PC-9 (cell line): ENCODE results near the gene DHX8. TPM values are rescaled to one million over a fixed set of nuclear protein-coding genes. Genes with fewer than 3 reads are reported as not detected.
"Not testable (repeated sequence)": the region's sequence is repeated elsewhere in the genome, so short reads cannot be mapped to it uniquely, and the experiment has no call there.

Experiments used
- BruUV-seq: library from RNA; stranded (reverse); fragments of 400-500 nt; replicated peaks from 2 replicates; lab custom pipeline; 2021; lab: Mats Ljungman, UMichigan
- CTCF ChIA-PET: fragments of 300-600 bp; sonication (Branson Sonifier 250); formaldehyde crosslinking; loops from one replicate; lab custom pipeline; 2022; ENCODE audit warnings: antibody characterized with exemption; lab: Charles Lee
- POLR2A ChIA-PET: fragments of 300-600 bp; sonication (Branson Sonifier 250); formaldehyde crosslinking; loops from one replicate; lab custom pipeline; 2022; ENCODE audit warnings: antibody characterized with exemption; ENCODE audit not compliant: unreplicated experiment; lab: Charles Lee
- DNase-seq, 2 experiments: peaks; one replicate each; pipeline versions ENCODE4 v3.0.0 to v3.0.0-alpha.2; 2015 to 2022; ENCODE audit warnings: mixed read lengths in 1 of 2
- H2AFZ ChIP-seq: fragments of 200-600 bp; sonication (generic); 2 replicates; pipeline ENCODE4 v1.8.1; 2017; ENCODE audit warnings: antibody characterized with exemption
- H3F3A ChIP-seq: fragments of 200-600 bp; sonication (generic); 2 replicates; pipeline ENCODE4 v1.8.1; 2017; ENCODE audit warnings: antibody characterized with exemption, mild to moderate bottlenecking, low read depth; ENCODE audit not compliant: insufficient read depth
- H3K27ac ChIP-seq: fragments of 200-600 bp; sonication (generic); 2 replicates; pipeline ENCODE4 v1.6.1; 2016; ENCODE audit warnings: mixed run types
- H3K27me3 ChIP-seq: fragments of 200-600 bp; sonication (generic); 2 replicates; pipeline ENCODE4 v1.6.1; 2016; ENCODE audit warnings: low read depth, mixed run types; ENCODE audit not compliant: insufficient read depth
- H3K36me3 ChIP-seq: fragments of 200-600 bp; sonication (generic); 2 replicates; pipeline ENCODE4 v1.6.1; 2016; ENCODE audit warnings: low read depth, mixed run types
- H3K4me1 ChIP-seq: fragments of 200-600 bp; sonication (generic); replicated peaks from 2 replicates; pipeline ENCODE4 v1.6.1; 2016; ENCODE audit warnings: mixed run types; ENCODE audit not compliant: insufficient read depth
- H3K4me2 ChIP-seq: fragments of 200-600 bp; sonication (generic); 2 replicates; pipeline ENCODE4 v1.6.1; 2017; ENCODE audit warnings: mixed run types
- H3K4me3 ChIP-seq: fragments of 200-600 bp; sonication (generic); 2 replicates; pipeline ENCODE4 v1.6.1; 2016; ENCODE audit warnings: mixed run types
- H3K79me2 ChIP-seq: fragments of 200-600 bp; sonication (generic); 2 replicates; pipeline ENCODE4 v1.6.1; 2017; ENCODE audit warnings: low read depth, mixed run types
- H3K9me2 ChIP-seq: fragments of 200-600 bp; sonication (generic); 2 replicates; pipeline ENCODE4 v1.8.1; 2017; ENCODE audit warnings: mild to moderate bottlenecking; ENCODE audit not compliant: insufficient read depth
- H3K9me3 ChIP-seq: fragments of 200-600 bp; sonication (generic); 2 replicates; pipeline ENCODE4 v1.8.1; 2016; ENCODE audit warnings: low read depth; ENCODE audit not compliant: insufficient read depth
- H4K20me1 ChIP-seq: fragments of 200-600 bp; sonication (generic); 2 replicates; pipeline ENCODE4 v1.8.1; 2017; ENCODE audit not compliant: insufficient read depth
- EZH2 ChIP-seq: fragments of 200-600 bp; sonication (generic); IDR thresholded peaks from 2 replicates; pipeline ENCODE4 v1.8.0; 2017; ENCODE audit warnings: antibody characterized with exemption, low read depth
- intact Hi-C: fragments of 100-400 bp; cut with micrococcal nuclease; formaldehyde crosslinking; loops from one replicate; pipeline ENCODE4 v1.10.0; 2022; ENCODE audit not compliant: unreplicated experiment
- total RNA-seq: library from RNA; stranded (reverse); gene quantifications from 2 replicates; pipeline ENCODE4 v1.2.3, GENCODE V29; 2021
- TF ChIP-seq, protein P1 (sequence below): fragments of 200-600 bp; sonication (generic); conservative IDR thresholded peaks from 2 replicates; pipeline ENCODE4 v1.6.1; 2017; ENCODE audit warnings: mixed run types, antibody characterized with exemption, mild to moderate bottlenecking, moderate library complexity

The DHX8 gene
- total RNA-seq, 1 experiment from 2014 or later: 55.4 TPM

DNA sequence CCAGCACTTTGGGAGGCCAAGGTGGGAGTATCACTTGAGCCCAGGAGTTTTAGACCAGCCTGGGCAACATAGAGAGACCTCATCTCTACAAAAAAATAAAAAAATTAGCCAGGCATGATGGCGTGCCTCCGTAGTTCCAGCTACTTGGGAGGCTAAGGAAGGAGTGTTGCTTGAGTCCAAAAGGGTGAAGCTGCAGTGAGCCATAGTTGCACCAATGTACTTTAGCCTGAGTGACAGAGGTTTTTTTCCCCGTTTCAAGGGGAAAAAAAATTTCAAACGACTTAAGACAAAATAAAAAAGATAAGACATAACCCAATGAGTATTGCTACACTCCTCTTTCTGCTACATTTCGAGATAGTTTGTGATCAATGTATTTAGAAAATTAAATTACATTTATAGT is 6.8 kb downstream of the DHX8 start:
- Histone ChIP-seq H3K4me2 (no peak overlapping the region), H3F3A (peaks cover 3% of the 10 kb centered on the region; the same call in 1 of the 2 replicates), H2AFZ (no peak overlapping the region), H3K4me3 (no peak overlapping the region), H3K79me2 (peaks cover 44% of the 10 kb centered on the region), H3K9me2 (no peaks in the 10 kb centered on the region), H3K27me3 (no peaks in the 10 kb centered on the region), H3K27ac (no peak overlapping the region), H4K20me1 (peaks cover 5% of the 10 kb centered on the region; the same call in 1 of the 2 replicates), H3K36me3 (peaks cover 32% of the 10 kb centered on the region), H3K4me1 (peaks cover 6% of the 10 kb centered on the region), H3K9me3 (no peaks in the 10 kb centered on the region)
- no peak for TF ChIP-seq EZH2
- TF ChIP-seq, protein P1, sequence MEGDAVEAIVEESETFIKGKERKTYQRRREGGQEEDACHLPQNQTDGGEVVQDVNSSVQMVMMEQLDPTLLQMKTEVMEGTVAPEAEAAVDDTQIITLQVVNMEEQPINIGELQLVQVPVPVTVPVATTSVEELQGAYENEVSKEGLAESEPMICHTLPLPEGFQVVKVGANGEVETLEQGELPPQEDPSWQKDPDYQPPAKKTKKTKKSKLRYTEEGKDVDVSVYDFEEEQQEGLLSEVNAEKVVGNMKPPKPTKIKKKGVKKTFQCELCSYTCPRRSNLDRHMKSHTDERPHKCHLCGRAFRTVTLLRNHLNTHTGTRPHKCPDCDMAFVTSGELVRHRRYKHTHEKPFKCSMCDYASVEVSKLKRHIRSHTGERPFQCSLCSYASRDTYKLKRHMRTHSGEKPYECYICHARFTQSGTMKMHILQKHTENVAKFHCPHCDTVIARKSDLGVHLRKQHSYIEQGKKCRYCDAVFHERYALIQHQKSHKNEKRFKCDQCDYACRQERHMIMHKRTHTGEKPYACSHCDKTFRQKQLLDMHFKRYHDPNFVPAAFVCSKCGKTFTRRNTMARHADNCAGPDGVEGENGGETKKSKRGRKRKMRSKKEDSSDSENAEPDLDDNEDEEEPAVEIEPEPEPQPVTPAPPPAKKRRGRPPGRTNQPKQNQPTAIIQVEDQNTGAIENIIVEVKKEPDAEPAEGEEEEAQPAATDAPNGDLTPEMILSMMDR: no peak
- no TSS peak for BruUV-seq
- POLR2A ChIA-PET: no interaction called here
- no peak for DNase-seq
- CTCF ChIA-PET: no interaction called here
- intact Hi-C loops: no loop called here

DNA sequence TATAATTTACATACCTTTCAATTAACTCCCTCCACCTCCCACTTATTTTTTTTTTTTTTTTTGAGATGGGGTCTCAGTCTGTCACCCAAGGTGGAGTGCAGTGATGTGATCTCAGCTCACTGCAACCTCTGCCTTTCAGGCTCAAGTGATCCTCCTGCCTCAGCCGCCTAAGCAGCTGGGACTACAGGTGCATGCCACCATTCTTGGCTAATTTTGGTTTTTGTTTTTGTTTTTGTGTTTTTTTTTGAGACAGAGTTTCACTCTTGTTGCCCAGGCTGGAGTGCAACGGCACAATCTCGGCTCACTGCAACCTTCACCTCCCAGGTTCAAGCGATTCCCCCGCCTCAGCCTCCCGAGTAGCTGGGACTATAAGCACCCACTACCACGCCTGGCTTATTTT is 25.7 kb downstream of the DHX8 start:
- DNase-seq, H3K4me1 ChIP-seq, H2AFZ ChIP-seq, H3K27me3 ChIP-seq, intact Hi-C loops, POLR2A ChIA-PET, H3K9me2 ChIP-seq, BruUV-seq, H3K4me3 ChIP-seq, H3K27ac ChIP-seq, H3K79me2 ChIP-seq, H3K4me2 ChIP-seq, CTCF ChIA-PET, H4K20me1 ChIP-seq, H3K9me3 ChIP-seq: not testable (repeated sequence)
- peaks cover 11% of the 10 kb centered on the region; the same call in 1 of the 2 replicates for H3F3A ChIP-seq
- H3K36me3 ChIP-seq: peaks cover 23% of the 10 kb centered on the region

DNA sequence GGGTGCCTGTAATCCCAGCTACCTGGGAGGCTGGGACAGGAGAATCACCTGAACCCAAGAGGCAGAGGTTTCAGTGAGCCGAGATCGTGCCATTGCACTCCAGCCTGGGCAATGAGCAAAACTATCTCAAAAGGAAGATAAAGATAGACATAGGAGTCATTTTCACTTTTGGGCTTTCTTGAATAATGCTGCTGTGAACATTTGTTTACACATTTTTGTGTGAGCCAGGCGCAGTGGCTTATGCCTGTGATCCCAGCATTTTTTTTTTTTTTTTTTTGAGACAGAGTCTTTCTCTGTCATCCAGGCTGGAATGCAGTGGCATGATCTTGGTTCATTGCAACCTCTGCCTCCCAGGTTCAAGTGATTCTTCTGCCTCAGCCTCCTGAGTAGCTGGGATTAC is 27.4 kb downstream of the DHX8 start:
- H4K20me1 ChIP-seq, DNase-seq, H3K27me3 ChIP-seq, H3K9me3 ChIP-seq, POLR2A ChIA-PET, H3K27ac ChIP-seq, CTCF ChIA-PET, intact Hi-C loops, H2AFZ ChIP-seq, H3K4me1 ChIP-seq, BruUV-seq, H3K79me2 ChIP-seq, H3K4me3 ChIP-seq, H3K4me2 ChIP-seq, H3K9me2 ChIP-seq: not testable (repeated sequence)
- Histone ChIP-seq H3F3A (peaks cover 11% of the 10 kb centered on the region; the same call in 1 of the 2 replicates), H3K36me3 (peaks cover 16% of the 10 kb centered on the region)

DNA sequence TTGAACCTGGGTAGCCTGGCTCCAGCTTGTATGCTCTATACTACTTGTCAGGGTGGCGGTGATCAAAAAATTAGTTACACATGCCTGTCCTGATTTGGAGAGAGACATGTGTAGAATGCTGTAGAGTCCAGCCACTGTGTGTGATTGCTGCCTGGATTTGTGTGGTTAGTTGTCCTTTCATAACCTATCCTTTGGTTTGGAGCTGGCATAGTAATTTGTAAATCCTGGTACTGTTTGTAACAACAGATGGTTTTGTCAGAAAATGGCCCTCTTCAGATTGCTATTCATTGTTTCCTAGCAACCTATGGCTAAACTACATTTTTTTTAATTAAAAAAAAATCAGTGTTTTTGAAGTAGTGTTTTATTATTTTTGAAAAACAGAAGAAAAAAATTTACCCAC is 31.9 kb downstream of the DHX8 start:
- no peak for DNase-seq
- Histone ChIP-seq H3K27me3 (no peaks in the 10 kb centered on the region), H3K36me3 (peaks cover 17% of the 10 kb centered on the region), H3K4me3 (no peak overlapping the region), H4K20me1 (0 out of 2 replicates have a peak, but pooled peaks cover 4% of the 10 kb centered on the region), H3K4me1 (no peaks in the 10 kb centered on the region), H3K4me2 (no peak overlapping the region), H3K9me3 (no peaks in the 10 kb centered on the region), H3K9me2 (no peaks in the 10 kb centered on the region), H3K27ac (no peak overlapping the region), H3K79me2 (no peaks in the 10 kb centered on the region), H3F3A (peaks cover 14% of the 10 kb centered on the region; the same call in 1 of the 2 replicates), H2AFZ (no peak overlapping the region)
- no TSS peak for BruUV-seq
- CTCF ChIA-PET: interaction anchor here (0.6 kb wide), 1 partner anchor 117 kb away, joined by 6 read pairs; the partner anchor contains the start of gene ARL4D
- TF ChIP-seq, protein P1: no peak
- no peak for TF ChIP-seq EZH2
- POLR2A ChIA-PET: interaction anchor here (0.6 kb wide), 1 partner anchor 198 kb away, joined by 4 read pairs; no protein-coding TSS in a partner anchor
- intact Hi-C loops: no loop called here
